Pancreas (tissue), 10 donors: Measurements from ENCODE around the gene CCNYL1. TPM values are rescaled to one million over a fixed set of nuclear protein-coding genes. Genes with fewer than 3 reads are reported as not detected.

Source experiments
- ATAC-seq, 4 donors: fragments of 200-7000 bp; cut with Tn5 transposase; one replicate each; pipeline versions ENCODE4 v1.8.0 to v1.9.1; 2020; ENCODE audit warnings: mild to moderate bottlenecking in 4 of 4, moderate library complexity in 4 of 4
- DNase-seq, 6 donors: peaks; one replicate each; pipeline ENCODE4 v3.0.0-alpha.2; 2020
- FAIRE-seq: peaks from 2 replicates; lab custom pipeline; 2012; peaks lifted over from hg19 to GRCh38; lab: Jason Lieb, UNC
- H3K27ac ChIP-seq, 4 donors: fragments of 200-600 bp; sonication (generic); 1 replicate in 3 of 4; 2 replicates in 1 of 4; pipeline versions ENCODE4 v1.5.0 to v1.8.0; 2020
- H3K27me3 ChIP-seq, 4 donors: fragments of 200-600 bp; one replicate each; pipeline ENCODE4 v1.8.0; 2021
- H3K36me3 ChIP-seq, 3 donors: fragments of 200-600 bp; sonication (generic) in 1 of 3; one replicate each; pipeline versions ENCODE4 v1.5.0 to v1.8.0; 2020 to 2021
- H3K4me1 ChIP-seq, 3 donors: fragments of 200-600 bp; one replicate each; pipeline ENCODE4 v1.8.0; 2021
- H3K4me3 ChIP-seq, 4 donors: fragments of 200-600 bp; sonication (generic) in 2 of 4; one replicate each; pipeline versions ENCODE4 v1.5.0 to v1.8.0; 2020 to 2021
- H3K9me3 ChIP-seq, 4 donors: fragments of 200-600 bp; one replicate each; pipeline ENCODE4 v1.8.0; 2021
- CTCF ChIP-seq, 4 donors: fragments of 200-600 bp; sonication (generic) in 3 of 4; IDR thresholded peaks; one replicate each; pipeline versions ENCODE4 v1.5.0 to v1.8.0; 2021; ENCODE audit warnings: antibody characterized with exemption in 4 of 4
- WGBS, 2 donors: extraction: QIAGEN DNeasy Blood & Tissue Kit; methylation state at CpG; one replicate each; pipeline ENCODE4 v1.1.7; 2013; 5-methylcytosine and 5-hydroxymethylcytosine counted together
- intact Hi-C, 3 donors: fragments of 100-400 bp; cut with DNase I; formaldehyde crosslinking; loops; one replicate each; pipeline versions ENCODE4 v1.11.1 to v1.14.2; 2022
- polyA plus RNA-seq, 2 donors: library from polyadenylated mRNA; stranded (reverse); fragments of 200-250 nt; gene quantifications; one replicate each; pipeline ENCODE4 v1.2.3, GENCODE V29; 2013
- total RNA-seq, 6 donors: library from RNA; stranded (reverse); fragmentation: NEBNext Ultra II Directional in 4 of 6; extraction: Animal tissue kit (Norgen Biotek cat#: 25700) in 4 of 6; gene quantifications; one replicate each; pipeline versions ENCODE4 v1.2.1 to v1.2.4, GENCODE V29; 2021 to 2023
- donor health status: healthy with polysubstance abuse.
- donor health status: DM: no; HTN: no; CAD: no; lungs with moderate emphysema.
- donor health status: DM: no; HTN: no; CAD: no.
- donor health status: control.
- donor health status: control.
- donor health status: Bipolar disorder and iron deficiency.
- donor health status: DM: yes; HTN: yes; CAD: no.
- donor health status: DM: no; HTN: no; CAD: no.
- donor health status: DM: no; HTN: no; CAD: no.
- donor health status: DM: yes; HTN: yes; CAD: no.

The CCNYL1 gene
- total and polyA plus RNA-seq, 8 donors, result 5.2 to 12.4 (median 10.7) TPM

- no peak for TF ChIP-seq CTCF (IDR thresholded peaks at IDR 0.05)
- Histone ChIP-seq H3K4me1 (peaks cover 0 to 8% (median 6%) of the 10 kb centered on the region in 3 donors), H3K27me3 (no peaks in the 10 kb centered on the region), H3K4me3 (no peak overlapping the region), H3K36me3 (no peaks in the 10 kb centered on the region), H3K9me3 (no peaks in the 10 kb centered on the region), H3K27ac (no peak overlapping the region)
- FAIRE-seq, result no peak
- ATAC-seq, result no peak
- DNase-seq, result no peak
- WGBS, 2 donors, result 92 to 94% methylated on average over 2 of the region's 2 CpGs
- intact Hi-C loops, result no loop called here
Observed at GRCh38 chr2:207727261-207727660, 15.8 kb downstream of the CCNYL1 start.

- Histone ChIP-seq H3K27me3 (no peaks in the 10 kb centered on the region), H3K9me3 (no peaks in the 10 kb centered on the region), H3K4me3 (no peak overlapping the region), H3K36me3 (no peaks in the 10 kb centered on the region), H3K27ac (no peak overlapping the region), H3K4me1 (peaks cover 0 to 8% (median 8%) of the 10 kb centered on the region in 3 donors)
- WGBS, 2 donors, result 94 to 97% methylated on average over 8 of the region's 8 CpGs
- TF ChIP-seq CTCF (IDR thresholded peaks at IDR 0.05), result no peak
- FAIRE-seq (no peak), DNase-seq (no peak), ATAC-seq (no peak)
- intact Hi-C loops, result no loop called here
Observed at GRCh38 chr2:207729465-207729998, 18.1 kb downstream of the CCNYL1 start.

GRCh38 chr2:207731138-207731537, 19.7 kb downstream of the CCNYL1 start:
- TF ChIP-seq CTCF (IDR thresholded peaks at IDR 0.05), result no peak
- WGBS, 2 donors, result 91 to 93% methylated on average over 1 of the region's 1 CpG
- Histone ChIP-seq H3K27me3 (no peaks in the 10 kb centered on the region), H3K4me1 (peaks cover 0 to 11% (median 9%) of the 10 kb centered on the region in 3 donors), H3K27ac (no peak overlapping the region), H3K36me3 (no peaks in the 10 kb centered on the region), H3K9me3 (no peaks in the 10 kb centered on the region), H3K4me3 (no peak overlapping the region)
- ATAC-seq (no peak), FAIRE-seq (no peak), DNase-seq (no peak)
- intact Hi-C loops, result no loop called here

GRCh38 chr2:207733597-207734240, 22.3 kb downstream of the CCNYL1 start:
- no peaks in the 10 kb centered on the region for H3K27me3 ChIP-seq
- ATAC-seq, result no peak
- H3K27ac ChIP-seq, result no peak overlapping the region
- FAIRE-seq, result no peak
- no peak for TF ChIP-seq CTCF (IDR thresholded peaks at IDR 0.05)
- H3K4me1 ChIP-seq, result peaks cover 0 to 11% (median 9%) of the 10 kb centered on the region in 3 donors
- no peak overlapping the region for H3K4me3 ChIP-seq
- intact Hi-C loops, result no loop called here
- H3K36me3 ChIP-seq, result no peaks in the 10 kb centered on the region
- WGBS, 2 donors, result 46 to 51% methylated on average over 2 of the region's 2 CpGs
- no peaks in the 10 kb centered on the region for H3K9me3 ChIP-seq
- DNase-seq, result no peak

GRCh38 chr2:207734264-207734635, 22.8 kb downstream of the CCNYL1 start:
- Histone ChIP-seq H3K36me3 (no peaks in the 10 kb centered on the region), H3K9me3 (no peaks in the 10 kb centered on the region), H3K4me1 (peaks cover 0 to 11% (median 9%) of the 10 kb centered on the region in 3 donors), H3K27ac (no peak overlapping the region), H3K27me3 (no peaks in the 10 kb centered on the region), H3K4me3 (no peak overlapping the region)
- ATAC-seq, result peak; percentile 73 to 94 (median 88)
- TF ChIP-seq CTCF (IDR thresholded peaks at IDR 0.05), result peak in 3 of 4 donors; percentile 16 to 25 (median 25)
- no peak for DNase-seq
- no peak for FAIRE-seq
- intact Hi-C loops, result no loop called here
- 18 to 20% methylated on average over 3 of the region's 3 CpGs for WGBS, 2 donors
